HT-29 (cell line): ENCODE results near the gene PTCHD1. TPM values are rescaled to one million over a fixed set of nuclear protein-coding genes. Genes with fewer than 3 reads are reported as not detected.

Experiments
- DNase-seq: peaks from one replicate; pipeline ENCODE4 v3.0.0-alpha.2; 2015; ENCODE audit warnings: low spot score
- total RNA-seq: library from RNA; depleted of rRNA; stranded (reverse); fragments of >200 nt; shearing (Covaris generic); gene quantifications from 2 replicates; pipeline ENCODE4 v1.2.3, GENCODE V29; 2014; rRNA removed

Gene PTCHD1
- total RNA-seq, result not detected in 2 replicates

- no peak for DNase-seq
Measured at GRCh38 chrX:23334848-23335599, at the start of gene PTCHD1. TSS of gene PTCHD1 (plus strand) at chrX:23334849. CDS start at chrX:23334876, 27 bp downstream.

- no peak for DNase-seq
Measured at GRCh38 chrX:23286731-23287130, 47.9 kb upstream of the PTCHD1 start.

- DNase-seq, result no peak
Measured at GRCh38 chrX:23287191-23287725, 47.4 kb upstream of the PTCHD1 start.

GRCh38 chrX:23292354-23292987, 42.2 kb upstream of the PTCHD1 start:
- DNase-seq, result no peak

GRCh38 chrX:23292988-23293651, 41.5 kb upstream of the PTCHD1 start:
- no peak for DNase-seq

GRCh38 chrX:23304881-23305280, 29.8 kb upstream of the PTCHD1 start:
- DNase-seq, result no peak

GRCh38 chrX:23311731-23312130, 22.9 kb upstream of the PTCHD1 start:
- DNase-seq, result no peak

- no peak for DNase-seq
Measured at GRCh38 chrX:23312136-23312535, 22.5 kb upstream of the PTCHD1 start.

- peak; percentile 34 for DNase-seq
Measured at GRCh38 chrX:23317799-23318724, 16.6 kb upstream of the PTCHD1 start.

GRCh38 chrX:23327104-23327503, 7.5 kb upstream of the PTCHD1 start:
- DNase-seq, result no peak

- no peak for DNase-seq
Measured at GRCh38 chrX:23331701-23332100, 2.9 kb upstream of the PTCHD1 start.

GRCh38 chrX:23332101-23332887, 2.4 kb upstream of the PTCHD1 start:
- no peak for DNase-seq

- no peak for DNase-seq
Measured at GRCh38 chrX:23332888-23333821, 1.5 kb upstream of the PTCHD1 start.

- no peak for DNase-seq
Measured at GRCh38 chrX:23333842-23334520, 668 bp upstream of the PTCHD1 start.

GRCh38 chrX:23334521-23334847, 165 bp upstream of the PTCHD1 start:
- no peak for DNase-seq

GRCh38 chrX:23338334-23338733, 3.7 kb downstream of the PTCHD1 start:
- DNase-seq, result no peak

- peak; percentile 14 for DNase-seq
Measured at GRCh38 chrX:23341452-23341851, 6.8 kb downstream of the PTCHD1 start.

GRCh38 chrX:23344238-23344903, 9.7 kb downstream of the PTCHD1 start:
- no peak for DNase-seq
